Measurements from ENCODE around the gene CBX7.

The CBX7 gene

GRCh38 chr22:39090426-39091064 lies 61.9 kb downstream of the CBX7 start:
- DNase-seq: no peak

- no peak for DNase-seq
These were observed 62.6 kb downstream of the CBX7 start for GRCh38 chr22:39089928-39090327.

- no peak for DNase-seq
These were observed 63.8 kb downstream of the CBX7 start for GRCh38 chr22:39088685-39089032.

GRCh38 chr22:39087881-39088684 lies 64.4 kb downstream of the CBX7 start:
- no peak for DNase-seq

- DNase-seq: no peak
These were observed 65.4 kb downstream of the CBX7 start for GRCh38 chr22:39087098-39087497.

GRCh38 chr22:39084666-39085065 lies 67.8 kb downstream of the CBX7 start:
- DNase-seq: no peak

- no peak for DNase-seq
These were observed 69.0 kb downstream of the CBX7 start for GRCh38 chr22:39083212-39084165.

GRCh38 chr22:39081598-39081997 lies 70.9 kb downstream of the CBX7 start:
- no peak for DNase-seq

GRCh38 chr22:39081016-39081415 lies 71.5 kb downstream of the CBX7 start:
- no peak for DNase-seq
